GM21529 (cell line): ENCODE measurements around the gene DLD.

Experiments used
- ATAC-seq: cut with Tn5 transposase; IDR thresholded peaks from one replicate; pipeline ENCODE4 v1.9.1; 2021; ENCODE audit not compliant: unreplicated experiment

Gene DLD

GRCh38 chr7:107967420-107967819 lies 76.4 kb downstream of the DLD start:
- no peak for ATAC-seq

- no peak for ATAC-seq
Measured at GRCh38 chr7:107968449-107968848, 77.5 kb downstream of the DLD start.

- no peak for ATAC-seq
Measured at GRCh38 chr7:107969856-107970255, 78.9 kb downstream of the DLD start.
